GM21619 (cell line): ENCODE measurements around the gene MTFR1L.

ENCODE experiments used
- ATAC-seq: cut with Tn5 transposase; IDR thresholded peaks from one replicate; pipeline ENCODE4 v1.9.1; 2021; ENCODE audit not compliant: unreplicated experiment

Gene MTFR1L

DNA sequence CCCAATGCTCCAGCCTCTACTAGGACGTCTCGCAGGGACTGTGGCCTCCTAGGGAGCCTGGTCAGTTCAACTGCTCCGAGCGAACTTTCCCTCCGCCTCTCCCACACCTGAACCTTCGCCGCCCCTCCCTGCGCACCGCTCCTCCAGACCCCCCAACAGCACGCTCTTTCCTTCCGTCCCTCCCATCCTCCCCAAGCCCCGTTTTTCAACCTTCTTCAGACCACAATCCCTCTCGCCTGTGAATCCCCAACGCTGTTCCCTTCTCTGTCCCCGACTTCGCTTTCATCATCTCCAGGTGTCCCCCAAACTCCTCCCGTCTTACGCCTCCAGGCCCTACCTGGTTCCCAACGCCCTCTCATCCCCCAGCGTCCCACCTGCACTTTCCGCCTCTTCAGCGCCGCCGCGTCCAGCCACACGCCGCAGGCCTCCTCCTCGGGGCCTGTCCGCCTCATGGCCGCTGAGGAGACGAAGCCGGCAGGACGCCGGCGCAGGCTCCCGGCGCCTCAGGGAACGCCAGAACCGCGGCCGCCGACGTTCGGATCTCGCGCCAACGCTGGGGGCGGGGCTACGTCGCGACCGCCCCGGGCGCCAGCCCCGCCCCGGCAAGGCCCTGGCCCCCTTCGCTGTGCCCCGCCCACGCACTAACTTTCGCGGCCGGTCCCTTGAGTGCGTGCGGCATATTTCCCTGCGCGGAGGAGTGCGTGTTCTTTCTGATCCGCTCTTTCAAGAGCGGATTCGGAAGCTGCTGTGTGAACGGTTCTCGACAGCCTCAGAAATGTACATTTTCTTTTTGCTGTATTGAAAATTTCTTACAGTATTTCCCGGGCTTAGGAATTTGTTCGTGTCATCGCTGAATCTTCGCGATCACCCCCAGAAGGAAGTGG, 39.4 kb downstream of the MTFR1L start, which contains the start of gene AUNIP:
Gene AUNIP (minus strand): TSS at position 552 of the 884 bp plus-strand sequence. CDS start 100 bp downstream, at position 452.
- ATAC-seq = peak; percentile 85

DNA sequence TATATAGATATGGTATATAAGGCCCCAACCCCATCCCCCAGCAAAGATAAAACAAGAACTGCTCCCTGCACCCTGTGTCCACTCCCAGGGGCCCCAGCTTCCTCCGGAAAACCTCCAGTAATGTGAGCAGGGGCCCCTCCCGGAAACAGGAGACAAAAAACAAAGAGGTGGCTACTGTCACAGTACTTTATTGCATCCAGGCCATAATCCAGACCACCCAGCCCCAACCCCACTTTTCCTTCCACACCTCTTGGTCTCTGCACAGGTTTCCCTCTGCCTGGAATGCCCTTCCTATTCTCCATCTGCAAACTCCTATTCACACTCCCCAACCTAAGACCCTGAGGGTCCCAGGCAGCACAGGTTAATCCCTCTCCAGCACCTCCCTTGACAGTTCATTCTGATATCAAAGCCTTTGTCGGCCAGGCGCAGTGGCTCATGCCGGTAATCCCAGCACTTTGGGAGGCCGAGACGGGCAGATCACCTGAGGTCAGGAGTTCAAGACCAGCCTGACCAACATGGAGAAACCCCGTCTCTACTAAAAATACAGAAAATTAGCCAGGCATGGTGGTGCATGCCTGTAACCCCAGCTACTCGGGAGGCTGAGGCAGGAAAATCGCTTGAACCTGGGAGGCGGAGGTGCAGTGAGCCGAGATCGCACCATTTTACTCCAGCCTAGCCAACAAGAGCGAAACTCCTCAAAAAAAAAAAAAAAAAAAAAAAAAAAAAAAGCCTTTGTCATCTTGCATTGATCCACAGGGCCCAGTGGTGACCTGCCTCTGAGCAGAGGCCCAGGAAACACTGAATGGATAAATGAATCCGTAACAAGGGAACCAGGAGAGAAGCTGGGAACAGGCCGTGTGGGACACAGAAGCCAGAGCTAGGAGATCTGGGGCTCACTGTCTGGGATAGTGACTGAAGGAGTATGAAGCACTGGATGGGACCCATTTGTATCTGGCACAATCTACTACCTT, 41.8 kb downstream of the MTFR1L start:
- ATAC-seq = no peak

DNA sequence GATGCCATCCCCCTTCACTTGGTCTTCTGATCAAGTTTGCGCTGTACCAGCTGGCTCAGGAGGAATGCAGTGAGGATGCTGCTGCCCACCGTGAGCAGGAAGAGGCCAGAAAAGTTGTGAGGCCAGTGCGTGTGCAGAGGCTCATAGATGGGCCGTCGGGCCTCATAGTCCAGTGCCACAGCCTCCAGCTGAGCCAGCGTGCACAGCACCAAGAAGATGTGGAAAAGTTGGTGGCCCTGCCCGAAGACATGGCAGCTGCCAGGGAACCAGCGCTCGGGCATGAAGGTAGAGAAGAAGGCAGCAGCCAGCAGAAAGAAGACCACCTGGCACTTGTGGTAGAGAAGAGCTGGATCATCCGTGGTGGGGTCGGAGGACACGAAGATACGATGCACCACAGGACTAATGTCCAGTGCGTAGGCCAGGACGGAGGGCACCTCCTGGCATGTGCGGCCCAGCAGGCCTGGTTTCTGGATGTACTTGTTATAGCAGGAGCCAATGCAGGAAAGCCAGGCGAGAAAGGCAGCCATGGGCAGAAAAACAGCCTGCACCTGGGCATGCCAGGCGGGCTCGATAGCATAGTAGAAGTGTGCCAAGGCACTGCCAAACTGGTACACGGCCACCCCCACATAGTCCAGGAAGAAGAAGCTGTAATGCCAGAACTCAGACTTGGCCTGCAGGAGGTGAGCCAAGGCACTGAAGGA, 43.2 kb downstream of the MTFR1L start:
- no peak for ATAC-seq

DNA sequence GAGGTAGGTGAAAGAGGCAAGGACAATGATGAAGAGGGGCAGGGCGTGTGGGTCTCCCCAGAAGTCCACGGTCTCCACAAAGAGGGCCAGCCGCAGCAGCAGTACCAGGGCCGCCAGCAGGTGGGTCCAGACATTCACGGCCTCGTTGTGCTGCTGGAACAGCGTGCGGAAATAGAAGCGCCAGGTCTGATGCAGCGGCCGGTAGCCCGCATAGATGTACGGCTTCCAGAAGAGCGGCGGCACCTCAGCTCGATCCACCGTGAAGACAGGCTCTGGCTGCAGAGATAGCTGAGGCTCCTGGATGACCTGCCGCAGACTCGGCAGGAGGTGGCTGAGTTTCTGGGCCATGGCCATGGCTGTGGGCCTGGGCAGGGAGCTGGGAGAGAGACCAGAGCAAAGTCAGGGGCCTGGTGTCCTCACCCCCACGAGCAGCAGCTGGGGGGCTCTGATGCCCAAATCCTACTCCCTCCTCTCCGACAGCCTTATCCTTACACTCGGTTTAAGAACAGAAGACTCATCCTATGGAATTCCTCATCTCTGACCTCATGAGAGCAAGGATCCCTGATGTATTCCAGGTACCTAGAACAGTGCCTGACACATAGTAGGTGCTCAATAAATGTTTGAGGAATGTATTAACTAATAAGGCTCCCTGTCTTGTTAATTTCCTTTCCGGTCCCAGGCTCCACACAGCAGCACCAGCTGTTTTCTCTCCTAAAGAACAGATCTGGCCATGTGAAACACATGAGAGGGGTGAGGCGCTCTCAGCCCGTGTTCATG, 43.9 kb downstream of the MTFR1L start:
- no peak for ATAC-seq

DNA sequence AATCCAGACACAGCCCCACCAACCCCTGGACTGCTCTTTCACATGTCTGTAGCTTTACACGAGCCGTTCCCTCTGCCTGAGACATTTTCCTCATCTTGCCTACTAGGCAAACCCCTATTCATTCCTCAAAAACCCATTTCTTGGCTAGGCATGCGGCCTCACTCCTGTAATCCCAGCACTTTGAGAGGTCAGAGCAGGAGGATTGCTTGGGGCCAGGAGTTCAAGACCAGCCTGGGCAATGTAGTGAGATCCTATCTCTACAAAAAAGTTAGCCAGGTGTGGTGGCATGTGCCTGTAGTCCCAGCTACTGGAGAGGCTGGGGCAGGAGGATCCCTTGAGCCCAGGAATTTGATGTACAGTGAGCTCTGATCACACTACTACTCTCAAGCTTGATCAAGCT, 44.7 kb downstream of the MTFR1L start:
- ATAC-seq = no peak

DNA sequence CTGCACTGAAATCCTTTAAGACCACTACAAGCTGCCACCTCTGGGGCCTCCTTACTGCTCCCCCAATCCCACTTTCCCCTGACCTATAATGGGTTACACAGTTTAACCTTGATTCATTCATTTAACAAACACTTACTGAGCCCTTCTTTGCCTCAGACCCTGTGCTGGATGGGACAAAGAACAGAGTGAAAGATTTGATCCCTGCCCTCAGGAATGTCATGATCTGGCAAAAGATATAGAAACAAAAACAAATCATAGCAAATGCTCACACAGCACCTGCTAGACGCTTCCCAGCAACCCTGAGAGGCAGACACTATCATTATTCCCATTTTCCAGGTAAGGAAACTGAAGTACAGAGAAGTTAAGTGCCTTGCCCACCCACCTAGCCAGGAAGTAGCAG, 46.5 kb downstream of the MTFR1L start:
- ATAC-seq = no peak

DNA sequence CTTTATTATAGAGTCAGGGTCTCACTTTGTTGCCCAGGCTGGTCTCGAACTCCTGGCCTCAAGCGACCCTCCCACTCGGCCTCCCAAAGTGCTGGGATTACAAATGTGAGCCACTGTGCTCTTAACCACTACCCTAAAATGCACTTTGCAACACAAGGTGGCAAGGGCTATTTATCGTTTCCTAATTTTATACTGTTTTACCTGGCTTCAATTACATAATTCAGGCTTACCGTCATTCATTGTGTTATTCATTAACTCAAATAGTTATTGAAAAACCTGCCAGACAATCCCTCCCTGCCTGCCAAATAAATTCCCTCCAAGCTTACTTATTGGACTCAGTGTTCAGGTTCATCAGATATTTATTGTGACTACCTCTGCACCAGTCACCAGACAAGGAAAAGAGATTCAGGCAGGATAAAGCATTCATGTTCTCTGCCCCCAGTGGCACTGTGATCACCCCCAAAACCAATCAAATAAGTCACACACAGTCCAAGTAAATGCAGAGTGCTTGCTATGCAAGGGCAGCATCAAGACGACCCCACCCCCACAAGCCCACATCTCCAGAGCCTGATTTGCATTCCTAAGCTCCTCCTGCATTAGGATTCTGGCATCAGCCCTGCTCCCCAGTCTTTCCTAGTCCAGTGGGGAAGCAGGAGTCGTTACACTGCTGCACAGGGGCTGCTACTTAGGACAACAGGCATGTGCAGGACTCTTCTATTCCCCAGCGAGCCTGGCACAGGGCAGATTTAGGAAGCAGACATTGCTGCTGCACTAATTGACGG, 47.6 kb downstream of the MTFR1L start:
- ATAC-seq = no peak

DNA sequence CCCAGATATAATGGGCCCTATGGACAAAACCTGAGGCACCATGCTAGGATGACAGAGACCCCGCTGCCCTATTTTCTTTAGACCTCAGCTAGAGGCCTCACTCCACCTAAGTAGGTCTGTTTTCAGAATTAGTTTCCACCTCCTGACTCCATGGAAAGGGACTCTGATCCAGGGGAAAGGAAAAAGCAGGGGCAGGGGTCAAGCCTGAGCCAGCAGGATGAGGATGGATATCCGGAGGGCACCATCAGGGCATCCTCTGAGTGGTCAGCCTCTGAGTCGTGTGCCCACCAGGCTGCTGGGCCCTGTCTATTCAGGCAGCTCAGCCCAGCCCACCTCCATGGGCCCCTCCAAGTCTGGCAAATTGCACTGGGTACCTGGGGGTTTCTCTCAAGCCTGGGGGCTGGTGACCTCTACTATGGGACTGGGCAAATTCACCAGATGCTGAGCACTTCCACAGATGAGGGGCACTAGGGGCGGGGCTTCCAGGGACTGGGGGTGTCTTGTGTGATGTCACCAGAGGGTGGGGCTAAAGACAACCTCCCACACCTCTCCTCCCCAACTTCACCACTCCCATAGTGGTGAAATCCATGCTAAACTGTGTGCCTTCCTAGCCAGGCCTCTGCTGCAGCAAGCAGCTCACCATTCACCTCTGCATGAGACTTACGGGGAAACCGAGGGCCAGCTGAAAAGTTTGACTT, 50.3 kb downstream of the MTFR1L start:
- ATAC-seq = no peak

DNA sequence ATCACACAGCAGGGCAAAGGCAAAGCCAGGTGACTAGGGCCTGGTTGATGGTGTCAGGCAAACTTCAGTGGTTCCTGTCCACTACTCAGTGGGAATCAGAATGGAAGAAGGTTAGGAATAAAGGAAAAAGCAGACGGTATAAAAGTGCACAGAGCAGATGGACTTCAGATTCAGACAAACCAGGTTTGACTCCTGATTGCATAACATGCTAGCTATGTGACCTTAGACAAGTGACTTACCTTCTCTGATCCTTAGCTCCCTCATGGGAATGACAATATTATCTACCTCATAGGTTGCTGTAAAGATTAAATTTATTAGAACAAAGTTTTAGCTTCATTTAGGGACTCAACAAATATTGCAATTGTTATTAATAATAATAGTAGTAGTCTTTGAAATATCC, 50.9 kb downstream of the MTFR1L start:
- ATAC-seq = no peak

DNA sequence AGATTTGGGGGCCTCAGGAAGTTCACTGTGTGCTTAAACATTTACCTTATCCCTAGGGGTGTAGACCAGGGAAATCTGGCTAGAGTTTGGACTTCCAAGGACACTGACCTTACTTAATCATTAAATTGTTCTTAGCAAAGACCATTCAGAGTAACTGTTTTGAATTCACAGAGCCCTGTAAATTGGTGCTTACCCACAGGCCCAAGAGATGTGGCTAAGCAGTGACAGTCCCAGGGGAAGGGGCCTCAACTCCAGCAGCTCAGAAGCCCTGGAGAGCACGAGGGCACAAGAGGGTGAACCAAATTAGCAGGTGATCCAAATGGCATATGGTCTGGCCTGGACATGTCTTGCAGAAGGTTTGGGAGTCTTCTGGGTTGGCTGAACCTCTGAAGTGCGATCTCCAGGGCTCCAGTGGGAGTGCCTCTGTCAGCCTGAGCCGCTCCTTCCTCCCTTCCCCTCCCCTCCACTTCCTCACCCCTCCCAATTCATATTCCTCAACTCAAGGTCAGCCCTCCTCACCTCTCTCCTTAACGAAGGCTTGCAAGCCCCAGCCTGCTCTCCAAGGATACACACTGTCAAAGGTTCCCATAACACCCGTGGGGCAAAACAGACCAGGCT, 51.4 kb downstream of the MTFR1L start:
- no peak for ATAC-seq

DNA sequence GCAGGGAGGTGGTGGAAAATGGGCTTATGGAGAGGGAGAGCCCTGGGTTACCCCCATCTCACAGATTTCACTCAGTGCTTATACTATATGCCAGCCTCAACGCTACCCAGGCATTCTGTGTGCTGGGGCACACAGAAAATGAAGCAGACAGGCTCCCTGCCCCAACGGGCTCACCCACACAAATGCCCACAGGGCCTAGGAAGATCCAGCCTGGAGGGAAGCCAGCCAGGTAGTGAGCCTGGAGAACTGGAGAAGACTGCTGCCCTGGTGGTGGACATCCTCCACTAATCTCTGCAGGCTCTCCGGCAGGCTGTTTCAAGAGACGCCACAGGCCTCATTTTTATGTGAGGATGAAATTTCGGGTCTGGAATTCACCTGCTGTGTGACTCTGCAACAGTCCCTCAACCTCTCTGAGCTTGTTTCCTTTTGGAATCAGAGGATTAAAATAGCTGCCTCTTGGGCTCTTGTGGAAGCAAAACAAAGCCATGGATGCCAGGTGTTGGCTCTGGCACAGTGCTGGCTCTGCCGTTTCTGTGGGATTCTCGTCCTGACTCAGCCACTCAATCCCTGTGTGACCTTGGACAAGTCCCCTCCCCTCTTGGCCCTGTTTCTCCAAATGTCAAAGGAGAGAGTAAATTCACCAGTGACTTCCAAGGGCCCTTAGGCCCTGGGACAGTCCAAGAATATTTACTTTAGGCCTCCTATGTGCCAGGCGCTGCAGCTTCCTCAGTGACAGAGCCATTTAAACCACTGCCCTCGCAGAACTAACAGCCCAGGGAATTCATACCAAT, 52.1 kb downstream of the MTFR1L start:
- ATAC-seq = no peak

DNA sequence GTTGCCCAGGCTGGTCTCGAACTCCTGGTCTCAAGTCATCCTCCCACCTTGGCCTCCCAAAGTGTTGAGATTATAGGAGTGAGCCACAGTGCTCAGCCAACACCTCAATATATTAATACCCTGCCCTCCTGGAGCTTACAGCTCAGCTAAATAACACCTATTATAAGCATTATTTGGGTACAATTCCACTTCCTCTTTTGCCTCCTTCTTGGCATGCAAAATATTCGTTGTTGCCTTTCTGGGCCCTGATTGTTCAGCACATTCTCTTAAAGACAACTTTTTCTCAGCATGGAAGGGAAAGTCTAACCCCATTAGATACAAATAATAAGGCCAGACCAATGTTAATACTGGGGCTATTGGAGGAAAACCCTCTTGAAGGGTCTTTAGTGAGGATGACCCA, 53.0 kb downstream of the MTFR1L start:
- ATAC-seq = no peak

DNA sequence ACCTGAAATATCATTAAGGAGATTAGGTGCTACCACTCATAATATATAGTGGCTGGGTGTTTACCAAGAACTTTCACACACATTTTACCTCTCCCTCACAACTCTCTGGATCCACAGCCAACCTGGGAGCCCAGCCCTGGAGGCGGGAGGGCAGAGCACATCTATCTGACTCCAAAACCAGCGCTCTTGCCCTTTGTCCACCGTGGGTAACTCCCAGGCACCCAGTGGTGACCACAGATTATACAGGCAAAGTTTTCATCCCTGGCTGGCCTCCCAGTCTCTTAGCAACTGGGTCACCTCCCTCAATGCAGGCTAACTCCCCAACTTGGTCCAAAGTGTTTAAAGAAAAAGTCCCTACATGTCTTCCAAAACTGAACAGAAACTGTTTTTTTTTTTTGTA, 53.4 kb downstream of the MTFR1L start:
- no peak for ATAC-seq

DNA sequence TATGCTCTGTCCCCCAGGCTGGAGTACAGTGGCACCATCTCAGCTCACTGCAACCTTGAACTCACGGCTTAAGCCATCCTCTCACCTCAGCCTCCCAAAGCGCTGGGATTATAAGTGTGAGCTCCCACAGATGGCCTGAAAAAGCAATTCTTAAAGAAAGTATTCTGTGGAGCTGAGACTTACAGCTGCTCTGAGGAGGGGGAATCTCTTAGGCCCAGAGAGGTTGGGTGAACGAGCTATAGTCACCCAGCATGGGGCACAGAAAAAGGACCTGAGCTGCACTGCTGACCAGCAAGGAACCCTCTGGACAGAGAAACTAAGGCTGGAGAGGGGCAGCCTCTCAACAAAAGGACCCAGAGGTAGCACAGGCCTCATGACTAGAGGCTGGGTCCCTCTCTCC, 54.5 kb downstream of the MTFR1L start:
- ATAC-seq = no peak

DNA sequence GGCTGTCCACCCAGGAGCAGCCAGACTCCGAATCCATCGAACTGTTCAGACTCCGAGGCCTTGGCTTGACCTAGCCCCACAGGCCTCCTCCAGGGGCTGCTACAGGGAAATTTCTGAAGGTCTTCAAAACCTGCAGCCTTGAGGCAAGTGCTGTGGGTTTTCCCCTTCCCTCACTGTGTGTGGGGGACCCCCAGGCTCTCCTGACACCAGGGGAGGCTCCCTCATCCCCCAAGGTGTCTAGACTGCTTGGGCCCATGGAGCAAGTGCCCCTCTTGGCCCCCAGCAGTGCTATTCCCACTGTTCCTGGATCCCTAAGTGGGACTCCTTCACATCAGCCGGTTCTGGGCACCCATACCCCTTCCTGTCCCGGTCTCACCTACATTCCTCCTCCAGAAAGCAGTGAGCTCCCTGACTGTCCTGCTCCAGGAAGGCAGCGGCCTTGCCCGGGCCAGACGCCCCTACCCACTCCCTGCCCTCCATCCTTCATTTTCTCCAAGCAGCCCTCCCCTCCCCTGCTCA, 54.9 kb downstream of the MTFR1L start:
- ATAC-seq = no peak

DNA sequence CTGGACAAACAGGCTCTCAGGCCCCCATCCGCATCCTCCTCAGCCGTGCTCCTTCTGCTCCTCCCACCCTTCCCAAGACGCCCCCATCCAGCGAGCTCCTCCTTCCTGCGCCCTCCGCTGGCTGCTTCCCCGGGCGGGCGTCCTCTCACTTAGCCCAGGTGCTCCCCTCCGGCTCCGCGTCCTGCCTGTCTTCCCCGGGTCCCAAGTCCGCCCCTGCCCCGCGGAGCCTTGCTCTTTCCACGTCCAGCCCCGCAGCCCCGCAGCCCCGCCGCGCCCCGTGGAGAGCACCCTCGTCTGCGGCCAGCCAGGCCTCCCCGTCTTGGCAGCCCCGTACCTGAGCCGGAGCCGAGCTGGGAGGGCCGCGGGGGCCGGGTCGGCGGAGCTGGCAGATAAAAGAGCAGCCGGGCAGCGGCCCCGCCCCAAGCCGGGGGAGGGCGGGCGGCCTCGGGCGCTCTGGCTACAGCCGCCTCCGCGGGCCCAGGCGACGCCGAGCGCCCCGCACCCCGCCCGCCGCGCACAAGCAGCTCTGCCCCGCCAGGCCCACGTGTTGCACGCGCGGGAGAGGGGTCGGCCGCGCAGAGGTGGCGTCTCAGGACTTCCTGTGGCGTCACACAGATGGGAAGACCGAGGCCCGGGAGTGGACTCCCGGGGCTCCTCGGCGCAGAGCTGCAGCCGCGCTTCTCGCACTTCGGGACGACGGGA, 55.6 kb downstream of the MTFR1L start, which contains the start of gene PAQR7:
Gene PAQR7 (minus strand): TSS at position 555 of the 702 bp plus-strand sequence. CDS start 11,869 bp downstream, outside the sequence.
- no peak for ATAC-seq
